NT2/D1 (cell line): ENCODE data around the gene SLC12A5.

ENCODE experiments used
- SUZ12 ChIP-seq: IDR thresholded peaks from 2 replicates; pipeline ENCODE4 v1.6.1; 2011; ENCODE audit not compliant: insufficient read length, insufficient read depth; ENCODE audit errors: extremely low read depth
- YY1 ChIP-seq: IDR thresholded peaks from 2 replicates; pipeline ENCODE4 v1.6.1; 2011; ENCODE audit not compliant: insufficient read length, insufficient read depth
- ZNF274 ChIP-seq: IDR thresholded peaks from 2 replicates; pipeline ENCODE4 v1.6.1; 2011; ENCODE audit warnings: mild to moderate bottlenecking, low read depth, low read length

DNA sequence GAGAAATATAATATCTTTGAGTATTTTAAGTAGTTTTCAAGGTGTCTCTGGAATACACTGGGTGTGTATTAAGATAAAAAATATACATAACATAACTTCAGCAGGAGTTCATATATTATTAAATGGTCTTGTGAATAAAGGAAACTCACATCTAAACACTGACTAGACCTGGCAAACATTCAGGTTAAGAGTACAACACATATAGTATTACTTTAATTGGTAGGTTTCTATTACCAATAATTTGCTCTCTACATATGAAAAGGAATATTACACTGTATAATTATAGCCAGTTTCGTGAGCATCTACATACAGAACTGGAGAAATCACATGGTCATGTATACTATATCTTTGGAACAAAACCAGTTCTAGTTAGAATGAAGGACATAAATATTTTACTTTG is 52.1 kb downstream of the SLC12A5 start:
- no peak for TF ChIP-seq ZNF274
- no peak for TF ChIP-seq SUZ12
- no peak for TF ChIP-seq YY1
